ENCODE data around the gene TRAF2. TPM values are rescaled to one million over a fixed set of nuclear protein-coding genes. Genes with fewer than 3 reads are reported as not detected.
"Not testable (repeated sequence)": the region's sequence is repeated elsewhere in the genome, so short reads cannot be mapped to it uniquely, and the experiment has no call there.

Gene TRAF2, protein sequence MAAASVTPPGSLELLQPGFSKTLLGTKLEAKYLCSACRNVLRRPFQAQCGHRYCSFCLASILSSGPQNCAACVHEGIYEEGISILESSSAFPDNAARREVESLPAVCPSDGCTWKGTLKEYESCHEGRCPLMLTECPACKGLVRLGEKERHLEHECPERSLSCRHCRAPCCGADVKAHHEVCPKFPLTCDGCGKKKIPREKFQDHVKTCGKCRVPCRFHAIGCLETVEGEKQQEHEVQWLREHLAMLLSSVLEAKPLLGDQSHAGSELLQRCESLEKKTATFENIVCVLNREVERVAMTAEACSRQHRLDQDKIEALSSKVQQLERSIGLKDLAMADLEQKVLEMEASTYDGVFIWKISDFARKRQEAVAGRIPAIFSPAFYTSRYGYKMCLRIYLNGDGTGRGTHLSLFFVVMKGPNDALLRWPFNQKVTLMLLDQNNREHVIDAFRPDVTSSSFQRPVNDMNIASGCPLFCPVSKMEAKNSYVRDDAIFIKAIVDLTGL
- polyA plus RNA-seq (2013, experiment 1 of 2), result 16.3 TPM
- 16.3 TPM for polyA plus RNA-seq (2013, experiment 2 of 2)

DNA sequence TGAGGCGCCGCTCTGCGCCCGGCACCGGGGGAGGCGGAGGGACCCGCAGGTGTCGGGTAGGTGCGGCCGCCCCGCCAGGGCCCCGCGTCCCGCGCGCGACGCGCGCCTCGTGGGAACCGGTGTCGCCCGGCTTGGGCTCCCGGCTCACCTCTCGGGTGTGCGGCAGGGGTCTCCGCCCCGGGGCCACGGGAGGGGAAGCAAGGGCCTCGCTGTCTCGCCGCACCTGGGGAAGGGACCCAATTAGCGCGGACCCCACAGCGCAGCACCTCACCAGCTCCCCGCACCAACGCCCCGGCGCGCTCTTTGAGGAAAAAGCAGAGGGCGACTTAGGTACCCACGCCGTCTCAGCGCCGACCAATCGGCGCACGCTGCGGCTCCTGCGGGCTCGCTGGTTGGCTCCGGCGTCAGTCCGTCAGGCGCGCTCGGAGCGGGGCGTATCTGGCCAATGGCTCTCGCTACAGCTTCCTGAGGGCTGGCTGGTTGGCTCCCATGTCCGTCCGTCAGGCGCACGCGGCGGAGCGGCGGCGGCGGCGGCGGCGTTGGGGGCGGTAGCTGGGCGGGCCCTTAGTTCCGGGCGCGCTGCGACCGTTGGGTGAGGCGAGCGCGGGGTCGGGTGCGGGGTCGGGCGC lies at the start of gene TRAF2:
TRAF2 (plus strand) TSS at position 567 of the 629 bp plus-strand sequence. CDS start 12,225 bp downstream, outside the sequence.
- peak within 1 kb of the TSS; percentile 73 for H3K4me2 ChIP-seq (ENCODE audit: low read length)
- H3K79me2 ChIP-seq (ENCODE audit: control insufficient read depth, insufficient read depth, low read length), result peaks cover 36% of the 10 kb centered on the region
- H3K56ac ChIP-seq (ENCODE audit: low read length), result peak within 1 kb of the TSS; percentile 97
- no peaks in the 10 kb centered on the region for H3K4me1 ChIP-seq (ENCODE audit: control insufficient read depth, low read depth, low read length)
- no peak within 1 kb of the TSS for H2BK120ac ChIP-seq (ENCODE audit: low read depth, low read length)
- no peak within 1 kb of the TSS for H4K5ac ChIP-seq (ENCODE audit: low read length)
- H2AK5ac ChIP-seq (ENCODE audit: low read length), result no peak within 1 kb of the TSS
- H4K8ac ChIP-seq (ENCODE audit: low read depth, low read length), result no peak within 1 kb of the TSS
- H3K27ac ChIP-seq (ENCODE audit: low read depth, low read length), result no peak within 1 kb of the TSS
- H3K23ac ChIP-seq (ENCODE audit: low read length), result peak within 1 kb of the TSS; percentile 66
- no peaks in the 10 kb centered on the region for H3K36me3 ChIP-seq (ENCODE audit: control insufficient read depth, insufficient read depth, low read length)
- H3K18ac ChIP-seq (ENCODE audit: low read length), result peak within 1 kb of the TSS; percentile 88
- DNase-seq, result peak; percentile 99
- no peaks in the 10 kb centered on the region for H3K27me3 ChIP-seq (ENCODE audit: insufficient read depth, low read length, poor library complexity)
- H3K9ac ChIP-seq (ENCODE audit: low read length), result peak within 1 kb of the TSS; percentile 95
- no peak within 1 kb of the TSS for H2BK15ac ChIP-seq (replicated peaks; ENCODE audit: low read depth)
- peaks cover 15% of the 10 kb centered on the region for H3K79me1 ChIP-seq (ENCODE audit: low read length)
- peak within 1 kb of the TSS; percentile 82 for H3K4me3 ChIP-seq (ENCODE audit: low read length)
- no CpG with 5 or more reads among the region's 88 CpGs for WGBS (ENCODE audit: extremely low coverage, insufficient coverage, low lambda C conversion rate)
- peak within 1 kb of the TSS; percentile 82 for H3K4ac ChIP-seq (ENCODE audit: low read depth, low read length)
- peak within 1 kb of the TSS; percentile 59 for H2BK5ac ChIP-seq (ENCODE audit: low read length)

DNA sequence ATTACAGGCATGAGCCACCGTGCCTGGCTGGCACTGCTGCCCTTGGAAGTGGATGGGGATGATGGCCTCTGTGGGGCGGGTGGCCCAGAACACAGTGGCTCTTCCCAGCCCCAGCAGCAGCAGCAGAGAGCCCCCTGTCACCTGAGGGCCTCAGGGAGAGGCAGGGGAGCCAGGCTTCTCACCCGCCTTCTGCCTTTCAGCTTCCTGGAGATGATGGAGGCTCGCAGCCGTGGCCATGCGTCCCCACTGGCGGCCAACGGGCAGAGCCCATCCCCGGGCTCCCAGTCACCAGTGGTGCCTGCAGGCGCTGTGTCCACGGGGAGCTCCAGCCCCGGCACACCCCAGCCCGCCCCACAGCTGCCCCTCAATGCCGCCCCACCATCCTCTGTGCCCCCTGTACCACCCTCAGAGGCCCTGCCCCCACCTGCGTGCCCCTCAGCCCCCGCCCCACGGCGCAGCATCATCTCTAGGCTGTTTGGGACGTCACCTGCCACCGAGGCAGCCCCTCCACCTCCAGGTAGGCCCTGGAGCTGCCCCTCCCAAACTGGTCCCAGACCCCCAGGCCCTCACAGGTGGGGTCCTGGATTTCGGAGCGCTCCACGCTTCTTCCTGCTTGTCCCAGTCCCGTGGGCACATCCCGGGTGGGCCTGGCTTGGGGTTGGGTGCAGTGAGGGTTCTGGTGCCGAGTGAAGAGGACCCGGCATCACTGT lies 49.0 kb upstream of the TRAF2 start:
- Histone ChIP-seq H2BK120ac (ENCODE audit: low read depth, low read length) (no peak overlapping the region), H3K4me1 (ENCODE audit: control insufficient read depth, low read depth, low read length) (no peaks in the 10 kb centered on the region), H3K4me3 (ENCODE audit: low read length) (no peak overlapping the region), H4K8ac (ENCODE audit: low read depth, low read length) (no peak overlapping the region), H3K4me2 (ENCODE audit: low read length) (no peak overlapping the region), H2AK5ac (ENCODE audit: low read length) (no peak overlapping the region), H2BK15ac (replicated peaks; ENCODE audit: low read depth) (no peak overlapping the region), H3K9ac (ENCODE audit: low read length) (no peak overlapping the region), H4K5ac (ENCODE audit: low read length) (no peak overlapping the region), H3K36me3 (ENCODE audit: control insufficient read depth, insufficient read depth, low read length) (peaks cover 2% of the 10 kb centered on the region), H2BK5ac (ENCODE audit: low read length) (no peak overlapping the region), H3K18ac (ENCODE audit: low read length) (no peak overlapping the region), H3K27me3 (ENCODE audit: insufficient read depth, low read length, poor library complexity) (no peaks in the 10 kb centered on the region), H3K23ac (ENCODE audit: low read length) (no peak overlapping the region), H3K79me2 (ENCODE audit: control insufficient read depth, insufficient read depth, low read length) (no peaks in the 10 kb centered on the region), H3K79me1 (ENCODE audit: low read length) (no peaks in the 10 kb centered on the region), H3K27ac (ENCODE audit: low read depth, low read length) (no peak overlapping the region), H3K56ac (ENCODE audit: low read length) (no peak overlapping the region), H3K4ac (ENCODE audit: low read depth, low read length) (no peak overlapping the region)
- WGBS (ENCODE audit: extremely low coverage, insufficient coverage, low lambda C conversion rate), result no CpG with 5 or more reads among the region's 27 CpGs
- DNase-seq, result no peak

DNA sequence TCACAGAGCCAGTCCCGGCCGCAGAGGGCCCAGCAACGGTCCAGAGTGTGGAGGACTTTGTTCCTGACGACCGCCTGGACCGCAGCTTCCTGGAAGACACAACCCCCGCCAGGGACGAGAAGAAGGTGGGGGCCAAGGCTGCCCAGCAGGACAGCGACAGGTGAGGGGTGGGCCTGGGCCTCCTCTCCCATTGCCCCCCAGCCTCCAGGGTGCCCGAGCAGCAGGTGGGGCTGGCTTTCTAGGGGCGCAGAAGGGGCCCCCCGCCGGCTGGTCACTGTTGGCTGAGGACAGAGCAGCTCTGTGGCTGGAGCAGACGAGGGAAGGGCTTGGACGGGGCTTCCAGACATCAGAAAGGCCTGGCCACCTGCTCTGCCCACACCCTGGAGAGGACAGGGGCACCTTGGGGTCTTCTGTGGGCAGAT lies 48.4 kb upstream of the TRAF2 start:
- H2AK5ac ChIP-seq (ENCODE audit: low read length); H2BK15ac ChIP-seq (replicated peaks; ENCODE audit: low read depth); H3K4ac ChIP-seq (ENCODE audit: low read depth, low read length); H3K23ac ChIP-seq (ENCODE audit: low read length); H3K27me3 ChIP-seq (ENCODE audit: insufficient read depth, low read length, poor library complexity); DNase-seq; H2BK5ac ChIP-seq (ENCODE audit: low read length); H4K5ac ChIP-seq (ENCODE audit: low read length); H3K27ac ChIP-seq (ENCODE audit: low read depth, low read length); H3K4me2 ChIP-seq (ENCODE audit: low read length); H3K79me2 ChIP-seq (ENCODE audit: control insufficient read depth, insufficient read depth, low read length); H3K18ac ChIP-seq (ENCODE audit: low read length); H3K79me1 ChIP-seq (ENCODE audit: low read length); H3K36me3 ChIP-seq (ENCODE audit: control insufficient read depth, insufficient read depth, low read length); H3K9ac ChIP-seq (ENCODE audit: low read length); H3K4me3 ChIP-seq (ENCODE audit: low read length); H3K56ac ChIP-seq (ENCODE audit: low read length); H3K4me1 ChIP-seq (ENCODE audit: control insufficient read depth, low read depth, low read length); H4K8ac ChIP-seq (ENCODE audit: low read depth, low read length); H2BK120ac ChIP-seq (ENCODE audit: low read depth, low read length): not testable (repeated sequence)
- WGBS (ENCODE audit: extremely low coverage, insufficient coverage, low lambda C conversion rate), result no CpG with 5 or more reads among the region's 15 CpGs

DNA sequence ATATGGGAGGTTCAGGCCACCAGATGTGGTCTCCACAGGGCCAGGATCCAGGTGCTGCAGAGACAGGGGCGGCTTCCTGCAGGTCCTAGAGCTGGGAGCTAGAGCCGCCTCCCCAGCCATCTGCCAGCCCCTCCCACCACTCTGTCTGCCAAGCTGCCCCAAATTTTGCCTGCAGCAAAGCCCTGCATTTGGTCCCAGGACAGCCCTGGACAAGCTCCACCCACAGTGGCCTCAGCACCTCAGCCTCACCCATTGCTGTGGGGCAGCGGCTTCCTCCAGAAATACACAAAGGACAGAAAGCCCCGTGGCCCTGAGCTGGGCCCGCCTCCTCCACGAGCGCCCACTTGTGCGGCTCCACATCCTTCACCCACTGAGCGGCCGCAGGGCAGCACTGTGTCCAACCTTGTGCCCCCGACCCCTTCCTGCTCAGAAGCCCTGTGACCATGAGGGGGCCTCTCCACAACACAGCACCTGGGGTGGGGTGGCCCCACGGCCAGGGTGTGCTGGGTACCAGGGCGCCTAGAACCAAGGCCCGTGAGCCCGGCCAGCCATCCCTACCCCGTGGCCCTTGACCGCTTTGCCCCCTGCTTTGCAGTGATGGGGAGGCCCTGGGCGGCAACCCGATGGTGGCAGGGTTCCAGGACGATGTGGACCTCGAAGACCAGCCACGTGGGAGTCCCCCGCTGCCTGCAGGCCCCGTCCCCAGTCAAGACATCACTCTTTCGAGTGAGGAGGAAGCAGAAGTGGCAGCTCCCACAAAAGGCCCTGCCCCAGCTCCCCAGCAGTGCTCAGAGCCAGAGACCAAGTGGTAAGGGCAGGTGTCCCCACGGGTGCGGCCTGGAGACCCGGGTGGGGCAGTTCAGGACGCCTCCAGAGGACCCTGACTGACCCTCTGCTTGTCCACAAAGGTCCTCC lies 47.7 kb upstream of the TRAF2 start:
- H2AK5ac ChIP-seq (ENCODE audit: low read length), result no peak overlapping the region
- no peak overlapping the region for H3K56ac ChIP-seq (ENCODE audit: low read length)
- no peak overlapping the region for H3K9ac ChIP-seq (ENCODE audit: low read length)
- no peak overlapping the region for H3K4ac ChIP-seq (ENCODE audit: low read depth, low read length)
- H3K18ac ChIP-seq (ENCODE audit: low read length), result no peak overlapping the region
- no peak overlapping the region for H4K5ac ChIP-seq (ENCODE audit: low read length)
- H3K27ac ChIP-seq (ENCODE audit: low read depth, low read length), result no peak overlapping the region
- H2BK120ac ChIP-seq (ENCODE audit: low read depth, low read length), result no peak overlapping the region
- WGBS (ENCODE audit: extremely low coverage, insufficient coverage, low lambda C conversion rate), result no CpG with 5 or more reads among the region's 29 CpGs
- no peaks in the 10 kb centered on the region for H3K79me2 ChIP-seq (ENCODE audit: control insufficient read depth, insufficient read depth, low read length)
- no peak overlapping the region for H3K4me3 ChIP-seq (ENCODE audit: low read length)
- no peaks in the 10 kb centered on the region for H3K79me1 ChIP-seq (ENCODE audit: low read length)
- no peak overlapping the region for H3K23ac ChIP-seq (ENCODE audit: low read length)
- no peak for DNase-seq
- H3K4me1 ChIP-seq (ENCODE audit: control insufficient read depth, low read depth, low read length), result no peaks in the 10 kb centered on the region
- H2BK5ac ChIP-seq (ENCODE audit: low read length), result no peak overlapping the region
- H4K8ac ChIP-seq (ENCODE audit: low read depth, low read length), result no peak overlapping the region
- H3K36me3 ChIP-seq (ENCODE audit: control insufficient read depth, insufficient read depth, low read length), result no peaks in the 10 kb centered on the region
- H3K27me3 ChIP-seq (ENCODE audit: insufficient read depth, low read length, poor library complexity), result no peaks in the 10 kb centered on the region
- H2BK15ac ChIP-seq (replicated peaks; ENCODE audit: low read depth), result no peak overlapping the region
- H3K4me2 ChIP-seq (ENCODE audit: low read length), result no peak overlapping the region

Data from mesendoderm (in vitro differentiated cells).